Activated effector memory CD4-positive, alpha-beta T cell treated with Interleukin-2 at 50 U/mL for 16 hours (primary cell): ENCODE results near the gene NGEF.
"Not testable (repeated sequence)": the region's sequence is repeated elsewhere in the genome, so short reads cannot be mapped to it uniquely, and the experiment has no call there.

ENCODE experiments used
- DNase-seq: peaks from one replicate; pipeline ENCODE4 v3.0.0-alpha.2; 2020

The NGEF gene

GRCh38 chr2:232925821-232926156 lies 87.3 kb downstream of the NGEF start:
- DNase-seq, result no peak

GRCh38 chr2:232925153-232925820 lies 87.8 kb downstream of the NGEF start:
- no peak for DNase-seq

GRCh38 chr2:232924433-232924832 lies 88.6 kb downstream of the NGEF start:
- no peak for DNase-seq

GRCh38 chr2:232920760-232921159 lies 92.3 kb downstream of the NGEF start:
- no peak for DNase-seq

- no peak for DNase-seq
Measured at GRCh38 chr2:232920055-232920454, 93.0 kb downstream of the NGEF start.

- no peak for DNase-seq
Measured at GRCh38 chr2:232919141-232919540, 93.9 kb downstream of the NGEF start.

- DNase-seq, result no peak
Measured at GRCh38 chr2:232913903-232914302, 99.2 kb downstream of the NGEF start.

- DNase-seq, result no peak
Measured at GRCh38 chr2:232911712-232912277, 101.3 kb downstream of the NGEF start.

- no peak for DNase-seq
Measured at GRCh38 chr2:232910376-232910775, 102.7 kb downstream of the NGEF start.

GRCh38 chr2:232908695-232909094 lies 104.4 kb downstream of the NGEF start:
- no peak for DNase-seq

- DNase-seq, result not testable (repeated sequence)
Measured at GRCh38 chr2:232907718-232908085, 105.4 kb downstream of the NGEF start.

GRCh38 chr2:232906867-232907717 lies 106.0 kb downstream of the NGEF start:
- not testable (repeated sequence) for DNase-seq

GRCh38 chr2:232903989-232904388 lies 109.1 kb downstream of the NGEF start:
- DNase-seq, result no peak

GRCh38 chr2:232901736-232902578 lies 111.1 kb downstream of the NGEF start:
- DNase-seq, result no peak

GRCh38 chr2:232900811-232901735 lies 112.0 kb downstream of the NGEF start:
- no peak for DNase-seq

GRCh38 chr2:232898592-232899543 lies 114.2 kb downstream of the NGEF start:
- no peak for DNase-seq

GRCh38 chr2:232897598-232898408 lies 115.3 kb downstream of the NGEF start:
- DNase-seq, result no peak

- DNase-seq, result no peak
Measured at GRCh38 chr2:232896720-232897597, 116.1 kb downstream of the NGEF start.

- no peak for DNase-seq
Measured at GRCh38 chr2:232896111-232896510, 116.9 kb downstream of the NGEF start.
